CD14-positive monocyte (primary cell): ENCODE results near the gene PDK2. TPM values are rescaled to one million over a fixed set of nuclear protein-coding genes. Genes with fewer than 3 reads are reported as not detected.

Experiments
- DNase-seq, 3 donors: peaks; one replicate each; pipeline ENCODE4 v3.0.0-alpha.2; 2011 to 2022
- H2AFZ ChIP-seq: 2 replicates; pipeline ENCODE4 v1.6.0; 2012; ENCODE audit warnings: mild to moderate bottlenecking, low read depth, low read length, inconsistent platforms; ENCODE audit not compliant: insufficient read depth, poor library complexity, severe bottlenecking
- H3K27ac ChIP-seq, 2 donors: 1 replicate in 1 of 2; 2 replicates in 1 of 2; pipeline ENCODE4 v1.5.1; 2012 to 2013; ENCODE audit warnings: low read length in 2 of 2, control low read depth in 1 of 2, inconsistent platforms in 1 of 2, low read depth in 1 of 2, mild to moderate bottlenecking in 1 of 2
- H3K27me3 ChIP-seq, 2 donors: one replicate each; pipeline versions ENCODE4 v1.6.0 to v1.6.1; 2011 to 2013; ENCODE audit warnings: low read length in 2 of 2; ENCODE audit not compliant: control insufficient read depth in 2 of 2, insufficient read depth in 2 of 2
- H3K36me3 ChIP-seq, 2 donors: replicated peaks in 1 of 2; 1 replicate in 1 of 2; 2 replicates in 1 of 2; pipeline versions ENCODE4 v1.5.1 to v1.6.1; 2012 to 2013; ENCODE audit warnings: low read length in 2 of 2, control low read depth in 1 of 2, inconsistent platforms in 1 of 2, mild to moderate bottlenecking in 1 of 2; ENCODE audit not compliant: insufficient read depth in 2 of 2, control insufficient read depth in 1 of 2
- H3K4me1 ChIP-seq, 2 donors: 1 replicate in 1 of 2; 2 replicates in 1 of 2; pipeline versions ENCODE4 v1.5.1 to v1.6.1; 2012 to 2013; ENCODE audit warnings: low read length in 2 of 2, control low read depth in 1 of 2, inconsistent platforms in 1 of 2, mild to moderate bottlenecking in 1 of 2, moderate library complexity in 1 of 2; ENCODE audit not compliant: insufficient read depth in 2 of 2, control insufficient read depth in 1 of 2
- H3K4me2 ChIP-seq: replicated peaks from 2 replicates; pipeline ENCODE3; 2012; ENCODE audit warnings: low read length, moderate library complexity, mild to moderate bottlenecking; ENCODE audit not compliant: poor library complexity, severe bottlenecking; ENCODE audit errors: extremely low read depth
- H3K4me3 ChIP-seq, 3 experiments: fragments of 200-600 bp in 1 of 3; sonication (generic) in 1 of 3; replicated peaks in 1 of 3; 1 replicate in 2 of 3; 2 replicates in 1 of 3; pipeline ENCODE4 v1.5.1; 2011 to 2013; ENCODE audit warnings: low read length in 3 of 3, mild to moderate bottlenecking in 3 of 3, control low read depth in 2 of 3, low read depth in 2 of 3, inconsistent platforms in 1 of 3, moderate library complexity in 1 of 3
- H3K79me2 ChIP-seq: 2 replicates; pipeline ENCODE4 v1.6.0; 2012; ENCODE audit warnings: mild to moderate bottlenecking, control low read depth, inconsistent platforms, low read length, moderate library complexity; ENCODE audit not compliant: insufficient read depth
- H3K9ac ChIP-seq: 2 replicates; pipeline ENCODE4 v1.6.0; 2017; ENCODE audit warnings: low read length, mild to moderate bottlenecking; ENCODE audit not compliant: insufficient read depth, poor library complexity, severe bottlenecking
- H3K9me3 ChIP-seq, 2 donors: replicated peaks in 1 of 2; 1 replicate in 1 of 2; 2 replicates in 1 of 2; pipeline versions ENCODE4 v1.5.1 to v1.6.1; 2012 to 2013; ENCODE audit warnings: low read length in 2 of 2, control low read depth in 1 of 2; ENCODE audit not compliant: control insufficient read depth in 1 of 2, insufficient read depth in 1 of 2
- H4K20me1 ChIP-seq: 2 replicates; pipeline ENCODE4 v1.6.0; 2012; ENCODE audit warnings: mild to moderate bottlenecking, low read length, control low read depth, moderate library complexity; ENCODE audit not compliant: insufficient read depth
- H3K27ac Mint-ChIP-seq, 7 donors: one replicate each; pipeline ENCODE4 v1.8.0; 2020; ENCODE audit warnings: mild to moderate bottlenecking in 7 of 7, mixed read lengths in 7 of 7, moderate library complexity in 6 of 7, inconsistent platforms in 2 of 7
- H3K27me3 Mint-ChIP-seq, 3 donors: one replicate each; pipeline ENCODE4 v1.8.0; 2021 to 2022; ENCODE audit warnings: low read depth in 3 of 3, mild to moderate bottlenecking in 3 of 3, mixed read lengths in 3 of 3, moderate library complexity in 3 of 3, inconsistent platforms in 1 of 3
- H3K36me3 Mint-ChIP-seq, 2 donors: one replicate each; pipeline ENCODE4 v1.8.0; 2020; ENCODE audit warnings: mixed read lengths in 2 of 2, inconsistent platforms in 1 of 2, mild to moderate bottlenecking in 1 of 2
- H3K4me1 Mint-ChIP-seq: one replicate; pipeline ENCODE4 v1.8.0; 2020; ENCODE audit warnings: mild to moderate bottlenecking, mixed read lengths
- H3K4me3 Mint-ChIP-seq, 2 donors: one replicate each; pipeline ENCODE4 v1.8.0; 2020; ENCODE audit warnings: mild to moderate bottlenecking in 2 of 2, mixed read lengths in 2 of 2, moderate library complexity in 1 of 2
- H3K9me3 Mint-ChIP-seq, 7 donors: one replicate each; pipeline ENCODE4 v1.8.0; 2020 to 2022; ENCODE audit warnings: mixed read lengths in 7 of 7, mild to moderate bottlenecking in 6 of 7, moderate library complexity in 6 of 7, inconsistent platforms in 2 of 7
- CTCF ChIP-seq: fragments of 200-600 bp; IDR thresholded peaks from one replicate; pipeline ENCODE4 v1.8.0; 2022; ENCODE audit warnings: antibody characterized with exemption, mild to moderate bottlenecking
- WGBS: methylation state at CpG from one replicate; pipeline ENCODE4 v1.1.5; 2013; ENCODE audit warnings: missing lambda C conversion rate; ENCODE audit not compliant: insufficient coverage; 5-methylcytosine and 5-hydroxymethylcytosine counted together
- intact Hi-C, 2 donors: fragments of 100-400 bp; cut with micrococcal nuclease; formaldehyde crosslinking; loops; one replicate each; pipeline versions ENCODE4 v1.15.0 to v1.15.1; 2023
- polyA plus RNA-seq, 3 donors: library from polyadenylated mRNA; depleted of rRNA in 1 of 3; unstranded in 2 of 3; stranded (reverse) in 1 of 3; fragments of 300-500 nt in 2 of 3; fragments of >200 nt in 1 of 3; fragmentation: Illumina TruSeq in 2 of 3; gene quantifications; 1 replicate in 2 of 3; 2 replicates in 1 of 3; pipeline ENCODE4 v1.2.3, GENCODE V29; 2012 to 2021

PDK2 gene
- polyA plus RNA-seq, 3 donors, result 15.9 to 43.0 (median 23.4) TPM

DNA sequence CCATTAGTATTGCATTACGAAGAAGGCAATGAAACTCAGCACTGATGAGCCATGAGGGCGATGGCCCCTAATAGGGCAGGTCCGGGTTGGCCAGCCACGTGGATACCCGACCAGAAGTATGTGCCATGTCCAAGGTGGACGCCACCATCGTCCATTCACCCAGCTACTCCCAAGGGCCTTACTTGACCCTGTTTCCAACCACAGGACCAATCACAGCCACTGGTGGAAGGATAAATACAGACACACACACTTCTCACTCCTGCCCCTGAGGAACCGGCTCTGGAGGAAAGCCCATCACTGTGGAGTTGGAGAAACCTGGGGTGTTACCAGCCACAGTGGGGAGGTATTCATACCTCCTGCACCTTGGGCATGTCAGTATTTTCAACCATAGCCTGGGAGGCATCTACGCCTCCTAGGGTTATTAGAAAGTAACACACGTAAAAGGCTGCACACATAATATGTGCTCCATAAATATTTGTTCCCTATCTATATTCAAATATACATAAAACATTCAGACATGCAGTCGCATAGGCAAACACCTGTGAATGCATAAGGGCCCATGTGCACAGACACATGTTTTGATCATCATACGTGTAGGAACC lies 44.6 kb upstream of the PDK2 start:
- Histone ChIP-seq H3K27ac (no peak overlapping the region), H3K9me3 (no peaks in the 10 kb centered on the region), H3K9ac (no peak overlapping the region), H3K4me1 (peaks cover 6 to 9% of the 10 kb centered on the region in 2 donors), H3K36me3 (no peaks in the 10 kb centered on the region), H3K4me3 (no peak overlapping the region), H4K20me1 (no peaks in the 10 kb centered on the region), H3K4me2 (no peak overlapping the region), H2AFZ (no peak overlapping the region), H3K27me3 (peaks cover 18 to 24% of the 10 kb centered on the region in 2 donors), H3K79me2 (no peaks in the 10 kb centered on the region)
- Mint-ChIP-seq H3K4me3 (no peak overlapping the region), H3K4me1 (peaks cover 15% of the 10 kb centered on the region), H3K36me3 (peaks cover 0 to 2% of the 10 kb centered on the region in 2 donors), H3K9me3 (peaks cover 0 to 7% (median 4%) of the 10 kb centered on the region in 7 donors), H3K27ac (no peak overlapping the region), H3K27me3 (peaks cover 33 to 42% (median 36%) of the 10 kb centered on the region in 3 donors)
- intact Hi-C loops, result no loop called here
- no peak for DNase-seq
- 96% methylated on average over 9 of the region's 12 CpGs for WGBS
- TF ChIP-seq CTCF, result no peak

DNA sequence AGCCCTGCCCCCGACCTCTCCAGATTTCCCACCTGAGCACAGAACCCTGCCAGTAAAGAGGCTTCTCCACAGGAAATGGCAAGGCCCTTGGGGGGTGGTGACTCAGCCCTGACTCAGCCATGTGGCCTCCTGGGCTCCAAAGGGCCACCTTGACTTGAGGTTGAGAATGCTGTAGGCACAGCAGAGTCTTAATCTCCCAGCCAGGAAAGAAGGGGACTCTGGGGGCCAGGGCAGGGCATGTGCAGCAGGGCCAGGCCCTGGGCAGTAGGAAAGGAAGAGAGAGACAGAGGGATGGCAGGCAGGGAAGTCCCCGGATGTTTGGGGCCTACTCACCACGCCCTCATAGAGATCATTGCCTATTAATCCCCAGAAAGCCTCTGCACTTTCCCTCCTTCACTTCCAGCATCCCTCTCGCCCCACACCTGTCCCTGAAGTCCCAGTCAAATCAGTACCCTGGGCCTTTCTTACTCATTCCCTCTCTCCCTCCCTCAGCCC lies 44.0 kb upstream of the PDK2 start:
- no peaks in the 10 kb centered on the region for H3K36me3 ChIP-seq
- Mint-ChIP-seq H3K27me3 (peaks cover 36 to 48% (median 39%) of the 10 kb centered on the region in 3 donors), H3K9me3 (peaks cover 0 to 9% (median 4%) of the 10 kb centered on the region in 7 donors), H3K36me3 (peaks cover 0 to 2% of the 10 kb centered on the region in 2 donors), H3K4me1 (peaks cover 18% of the 10 kb centered on the region), H3K4me3 (no peak overlapping the region), H3K27ac (no peak overlapping the region)
- H3K27ac ChIP-seq, result no peak overlapping the region
- 67% methylated on average over 1 of the region's 4 CpGs for WGBS
- no peak for DNase-seq
- H3K4me1 ChIP-seq, result peaks cover 10 to 14% of the 10 kb centered on the region in 2 donors
- H3K4me3 ChIP-seq, result no peak overlapping the region
- no peak overlapping the region for H3K4me2 ChIP-seq
- TF ChIP-seq CTCF, result no peak
- no peak overlapping the region for H3K9ac ChIP-seq
- no peaks in the 10 kb centered on the region for H3K9me3 ChIP-seq
- H3K79me2 ChIP-seq, result no peaks in the 10 kb centered on the region
- H2AFZ ChIP-seq, result no peak overlapping the region
- intact Hi-C loops, result no loop called here
- peaks cover 22 to 28% of the 10 kb centered on the region in 2 donors for H3K27me3 ChIP-seq
- H4K20me1 ChIP-seq, result no peaks in the 10 kb centered on the region
